ENCODE data around the gene KRT3.
"Not testable (repeated sequence)": the region's sequence is repeated elsewhere in the genome, so short reads cannot be mapped to it uniquely, and the experiment has no call there.

KRT3 gene

GRCh38 chr12:52760623-52761022 is 35.3 kb downstream of the KRT3 start:
- no peak for DNase-seq (ENCODE audit: low read depth)

GRCh38 chr12:52759695-52760094 is 36.2 kb downstream of the KRT3 start:
- no peak for DNase-seq (ENCODE audit: low read depth)

GRCh38 chr12:52759218-52759617 is 36.7 kb downstream of the KRT3 start:
- no peak for DNase-seq (ENCODE audit: low read depth)

GRCh38 chr12:52757449-52758176 is 38.3 kb downstream of the KRT3 start:
- DNase-seq (ENCODE audit: low read depth), result no peak

GRCh38 chr12:52756281-52756960 is 39.5 kb downstream of the KRT3 start:
- DNase-seq (ENCODE audit: low read depth), result no peak

- no peak for DNase-seq (ENCODE audit: low read depth)
Observed at GRCh38 chr12:52755533-52755932, 40.4 kb downstream of the KRT3 start.

GRCh38 chr12:52754135-52754534 is 41.8 kb downstream of the KRT3 start:
- no peak for DNase-seq (ENCODE audit: low read depth)

GRCh38 chr12:52753283-52753682 is 42.6 kb downstream of the KRT3 start:
- no peak for DNase-seq (ENCODE audit: low read depth)

- no peak for DNase-seq (ENCODE audit: low read depth)
Observed at GRCh38 chr12:52752516-52752915, 43.4 kb downstream of the KRT3 start.

- no peak for DNase-seq (ENCODE audit: low read depth)
Observed at GRCh38 chr12:52751795-52752194, 44.1 kb downstream of the KRT3 start.

GRCh38 chr12:52750532-52750931 is 45.4 kb downstream of the KRT3 start:
- not testable (repeated sequence) for DNase-seq (ENCODE audit: low read depth)

- no peak for DNase-seq (ENCODE audit: low read depth)
Observed at GRCh38 chr12:52749827-52750226, 46.1 kb downstream of the KRT3 start.

- no peak for DNase-seq (ENCODE audit: low read depth)
Observed at GRCh38 chr12:52748578-52748977, 47.3 kb downstream of the KRT3 start.

- DNase-seq (ENCODE audit: low read depth), result no peak
Observed at GRCh38 chr12:52745554-52745953, 50.4 kb downstream of the KRT3 start.

- no peak for DNase-seq (ENCODE audit: low read depth)
Observed at GRCh38 chr12:52744493-52745156, 51.3 kb downstream of the KRT3 start.

GRCh38 chr12:52742822-52743457 is 53.0 kb downstream of the KRT3 start:
- no peak for DNase-seq (ENCODE audit: low read depth)

GRCh38 chr12:52742196-52742580 is 53.7 kb downstream of the KRT3 start:
- DNase-seq (ENCODE audit: low read depth), result no peak

- DNase-seq (ENCODE audit: low read depth), result no peak
Observed at GRCh38 chr12:52741375-52742195, 54.3 kb downstream of the KRT3 start.

GRCh38 chr12:52740584-52740983 is 55.3 kb downstream of the KRT3 start:
- no peak for DNase-seq (ENCODE audit: low read depth)

- no peak for DNase-seq (ENCODE audit: low read depth)
Observed at GRCh38 chr12:52739963-52740362, 56.0 kb downstream of the KRT3 start.

Data from non-pigmented ciliary epithelial cell (primary cell).